ENCODE results near the gene CBLN4.

DNA sequence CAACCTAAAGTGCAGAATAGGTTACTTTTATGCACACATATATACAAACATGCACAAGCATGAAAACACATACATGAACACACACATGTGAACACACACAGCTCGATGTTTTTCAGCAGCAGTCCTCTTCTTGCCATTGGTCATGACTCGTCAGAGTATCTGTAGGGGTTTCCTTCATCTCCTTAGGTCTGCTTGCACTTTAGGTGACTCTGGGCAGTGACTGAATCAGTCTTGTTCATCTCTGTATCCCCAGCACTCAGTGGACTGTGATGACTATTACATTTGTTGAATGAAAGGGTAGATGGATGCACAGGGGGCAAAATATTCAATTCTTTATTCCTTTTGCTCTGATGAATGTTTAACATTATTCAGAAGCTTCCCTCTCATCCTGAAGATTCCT is 26.8 kb downstream of the CBLN4 start:
- TF ChIP-seq ZNF232 (CRISPR knock-in tag; IDR thresholded peaks at IDR 0.05), result no peak
- TF ChIP-seq, protein P1, sequence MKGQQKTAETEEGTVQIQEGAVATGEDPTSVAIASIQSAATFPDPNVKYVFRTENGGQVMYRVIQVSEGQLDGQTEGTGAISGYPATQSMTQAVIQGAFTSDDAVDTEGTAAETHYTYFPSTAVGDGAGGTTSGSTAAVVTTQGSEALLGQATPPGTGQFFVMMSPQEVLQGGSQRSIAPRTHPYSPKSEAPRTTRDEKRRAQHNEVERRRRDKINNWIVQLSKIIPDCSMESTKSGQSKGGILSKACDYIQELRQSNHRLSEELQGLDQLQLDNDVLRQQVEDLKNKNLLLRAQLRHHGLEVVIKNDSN (CRISPR knock-in tag; IDR thresholded peaks at IDR 0.05), result no peak
- no peak for TF ChIP-seq CTCF (IDR thresholded peaks at IDR 0.05)
- TF ChIP-seq TCF7 (CRISPR knock-in tag; IDR thresholded peaks at IDR 0.05; ENCODE audit: low read depth), result no peak

All from WTC11 (cell line).